Stimulated activated memory B cell treated with anti-CD40 and anti-IgM and Interleukin-4, amounts not matched to agents 10 μg/mL and 1 μg/mL and 100 μg/mL, for 72 hours (primary cell): ENCODE measurements around the gene FAF2.
A peak's percentile ranks its signal among the peaks of the same experiment; 100 is the strongest.
"Not testable (repeated sequence)": the region's sequence is repeated elsewhere in the genome, so short reads cannot be mapped to it uniquely, and the experiment has no call there.

ENCODE experiments used
- ATAC-seq: fragments of 150-1000 bp; cut with Tn5 transposase; 2 replicates; pipeline ENCODE4 v1.10.0; 2021
- H3K27ac Mint-ChIP-seq: one replicate; pipeline ENCODE4 v1.8.0; 2022; ENCODE audit warnings: mild to moderate bottlenecking, mixed read lengths
- H3K27me3 Mint-ChIP-seq: one replicate; pipeline ENCODE4 v1.8.0; 2022; ENCODE audit warnings: mixed read lengths
- H3K36me3 Mint-ChIP-seq: one replicate; pipeline ENCODE4 v1.8.0; 2022; ENCODE audit warnings: mixed read lengths
- H3K4me1 Mint-ChIP-seq: one replicate; pipeline ENCODE4 v1.8.0; 2022; ENCODE audit warnings: mixed read lengths
- H3K4me3 Mint-ChIP-seq: one replicate; pipeline ENCODE4 v1.8.0; 2022; ENCODE audit warnings: mild to moderate bottlenecking, moderate library complexity, mixed read lengths
- H3K9me3 Mint-ChIP-seq: one replicate; pipeline ENCODE4 v1.8.0; 2022; ENCODE audit warnings: mixed read lengths

Gene FAF2

GRCh38 chr5:176438959-176439757 lies 9.0 kb upstream of the FAF2 start:
- no peaks in the 10 kb centered on the region for H3K36me3 Mint-ChIP-seq
- no peaks in the 10 kb centered on the region for H3K9me3 Mint-ChIP-seq
- peaks cover 20% of the 10 kb centered on the region for H3K27me3 Mint-ChIP-seq
- H3K4me1 Mint-ChIP-seq, result peaks cover 11% of the 10 kb centered on the region
- ATAC-seq, result no peak
- H3K27ac Mint-ChIP-seq, result no peak overlapping the region
- no peak overlapping the region for H3K4me3 Mint-ChIP-seq

- H3K36me3 Mint-ChIP-seq, result no peaks in the 10 kb centered on the region
- no peaks in the 10 kb centered on the region for H3K9me3 Mint-ChIP-seq
Measured at GRCh38 chr5:176440927-176441706, 7.1 kb upstream of the FAF2 start.

GRCh38 chr5:176441921-176442323 lies 6.3 kb upstream of the FAF2 start:
- no peaks in the 10 kb centered on the region for H3K36me3 Mint-ChIP-seq

More at GRCh38 chr5:176440927-176441706, 7.1 kb upstream of the FAF2 start:
- Mint-ChIP-seq H3K4me1 (peaks cover 16% of the 10 kb centered on the region), H3K4me3 (no peak overlapping the region), H3K27ac (no peak overlapping the region), H3K27me3 (peaks cover 20% of the 10 kb centered on the region)
- ATAC-seq, result no peak

GRCh38 chr5:176442911-176443310 lies 5.3 kb upstream of the FAF2 start:
- not testable (repeated sequence) for H3K4me3 Mint-ChIP-seq, H3K36me3 Mint-ChIP-seq, H3K27ac Mint-ChIP-seq, H3K9me3 Mint-ChIP-seq, ATAC-seq
- H3K27me3 Mint-ChIP-seq, result peaks cover 20% of the 10 kb centered on the region
- peaks cover 14% of the 10 kb centered on the region for H3K4me1 Mint-ChIP-seq

More at GRCh38 chr5:176441921-176442323, 6.3 kb upstream of the FAF2 start:
- Mint-ChIP-seq H3K27me3 (peaks cover 20% of the 10 kb centered on the region), H3K9me3 (no peaks in the 10 kb centered on the region), H3K4me3 (no peak overlapping the region), H3K4me1 (peaks cover 14% of the 10 kb centered on the region), H3K27ac (no peak overlapping the region)
- no peak for ATAC-seq

GRCh38 chr5:176444742-176445141 lies 3.4 kb upstream of the FAF2 start:
- ATAC-seq, result no peak
- Mint-ChIP-seq H3K4me1 (peaks cover 20% of the 10 kb centered on the region), H3K9me3 (no peaks in the 10 kb centered on the region), H3K27me3 (peaks cover 20% of the 10 kb centered on the region), H3K27ac (no peak overlapping the region), H3K36me3 (no peaks in the 10 kb centered on the region), H3K4me3 (no peak overlapping the region)

- Mint-ChIP-seq H3K4me3 (peak overlapping the region; percentile 24), H3K36me3 (no peaks in the 10 kb centered on the region), H3K9me3 (no peaks in the 10 kb centered on the region), H3K27ac (no peak overlapping the region), H3K4me1 (peaks cover 30% of the 10 kb centered on the region), H3K27me3 (peaks cover 13% of the 10 kb centered on the region)
- no peak for ATAC-seq
Measured at GRCh38 chr5:176446028-176446665, 2.0 kb upstream of the FAF2 start.

GRCh38 chr5:176446884-176447590 lies 1.1 kb upstream of the FAF2 start:
- Mint-ChIP-seq H3K27ac (peak overlapping the region; percentile 97), H3K36me3 (no peaks in the 10 kb centered on the region), H3K4me1 (peaks cover 30% of the 10 kb centered on the region), H3K4me3 (peak overlapping the region; percentile 81), H3K27me3 (peaks cover 4% of the 10 kb centered on the region), H3K9me3 (no peaks in the 10 kb centered on the region)
- no peak for ATAC-seq

GRCh38 chr5:176447591-176447977 lies 601 bp upstream of the FAF2 start:
- Mint-ChIP-seq H3K4me3 (peak overlapping the region; percentile 81), H3K36me3 (peaks cover 5% of the 10 kb centered on the region), H3K4me1 (peaks cover 36% of the 10 kb centered on the region), H3K27ac (peak overlapping the region; percentile 97), H3K27me3 (no peaks in the 10 kb centered on the region), H3K9me3 (no peaks in the 10 kb centered on the region)
- ATAC-seq, result peak; percentile 14

- Mint-ChIP-seq H3K9me3 (no peaks in the 10 kb centered on the region), H3K27ac (no peak overlapping the region), H3K36me3 (peaks cover 14% of the 10 kb centered on the region), H3K27me3 (no peaks in the 10 kb centered on the region), H3K4me3 (no peak overlapping the region), H3K4me1 (peaks cover 37% of the 10 kb centered on the region)
- ATAC-seq, result no peak
Measured at GRCh38 chr5:176450077-176450476, 1.9 kb downstream of the FAF2 start.

- Mint-ChIP-seq H3K27ac (no peak overlapping the region), H3K27me3 (no peaks in the 10 kb centered on the region), H3K36me3 (peaks cover 33% of the 10 kb centered on the region), H3K9me3 (peaks cover 3% of the 10 kb centered on the region), H3K4me1 (peaks cover 39% of the 10 kb centered on the region), H3K4me3 (no peak overlapping the region)
- ATAC-seq, result no peak
Measured at GRCh38 chr5:176454724-176455394, 6.7 kb downstream of the FAF2 start.

GRCh38 chr5:176458904-176459561 lies 10.8 kb downstream of the FAF2 start:
- Mint-ChIP-seq H3K4me1 (peaks cover 31% of the 10 kb centered on the region), H3K27ac (no peak overlapping the region), H3K36me3 (peaks cover 27% of the 10 kb centered on the region), H3K27me3 (no peaks in the 10 kb centered on the region), H3K4me3 (no peak overlapping the region), H3K9me3 (peaks cover 6% of the 10 kb centered on the region)
- no peak for ATAC-seq

- Mint-ChIP-seq H3K4me1 (peaks cover 31% of the 10 kb centered on the region), H3K4me3 (no peak overlapping the region), H3K36me3 (peaks cover 35% of the 10 kb centered on the region), H3K27me3 (no peaks in the 10 kb centered on the region), H3K27ac (no peak overlapping the region), H3K9me3 (peaks cover 6% of the 10 kb centered on the region)
- ATAC-seq, result no peak
Measured at GRCh38 chr5:176461349-176461748, 13.2 kb downstream of the FAF2 start.

GRCh38 chr5:176463113-176463764 lies 15.1 kb downstream of the FAF2 start:
- no peak for ATAC-seq
- H3K36me3 Mint-ChIP-seq, result peaks cover 46% of the 10 kb centered on the region
- H3K4me1 Mint-ChIP-seq, result peaks cover 21% of the 10 kb centered on the region
- H3K9me3 Mint-ChIP-seq, result peaks cover 6% of the 10 kb centered on the region
- H3K27ac Mint-ChIP-seq, result no peak overlapping the region
- no peaks in the 10 kb centered on the region for H3K27me3 Mint-ChIP-seq
- H3K4me3 Mint-ChIP-seq, result no peak overlapping the region
